Neuron (in vitro differentiated cells): ENCODE measurements around the gene SIGLEC14.

Experiments
- H2AFZ ChIP-seq: one replicate; pipeline ENCODE4 v1.6.1; 2013; ENCODE audit warnings: low read depth, mild to moderate bottlenecking, inconsistent platforms, low read length, moderate library complexity
- H3K27me3 ChIP-seq: one replicate; pipeline ENCODE4 v1.6.1; 2013; ENCODE audit warnings: low read length; ENCODE audit not compliant: insufficient read depth
- H3K36me3 ChIP-seq: one replicate; pipeline ENCODE4 v1.6.1; 2013; ENCODE audit warnings: low read length; ENCODE audit not compliant: insufficient read depth
- H3K4me1 ChIP-seq: one replicate; pipeline ENCODE4 v1.6.1; 2013; ENCODE audit warnings: low read length; ENCODE audit not compliant: insufficient read depth
- H3K4me3 ChIP-seq: 2 replicates; pipeline ENCODE4 v1.5.1; 2013; ENCODE audit warnings: mild to moderate bottlenecking, low read length, moderate library complexity
- H3K9me3 ChIP-seq: one replicate; pipeline ENCODE4 v1.6.1; 2013; ENCODE audit warnings: low read length

Gene SIGLEC14

GRCh38 chr19:51595190-51596175, 51.1 kb downstream of the SIGLEC14 start:
- Histone ChIP-seq H2AFZ (peak overlapping the region; percentile 97), H3K9me3 (peaks cover 2% of the 10 kb centered on the region), H3K36me3 (no peaks in the 10 kb centered on the region), H3K4me3 (peak overlapping the region; percentile 69), H3K4me1 (peaks cover 13% of the 10 kb centered on the region), H3K27me3 (no peaks in the 10 kb centered on the region)

GRCh38 chr19:51594774-51595109, 51.9 kb downstream of the SIGLEC14 start:
- Histone ChIP-seq H2AFZ (peak overlapping the region; percentile 97), H3K4me1 (peaks cover 13% of the 10 kb centered on the region), H3K27me3 (no peaks in the 10 kb centered on the region), H3K9me3 (peaks cover 2% of the 10 kb centered on the region), H3K4me3 (peak overlapping the region; percentile 69), H3K36me3 (no peaks in the 10 kb centered on the region)

GRCh38 chr19:51593969-51594773, 52.5 kb downstream of the SIGLEC14 start:
- H3K27me3 ChIP-seq: no peaks in the 10 kb centered on the region
- H2AFZ ChIP-seq: peak overlapping the region; percentile 97
- H3K4me1 ChIP-seq: peaks cover 13% of the 10 kb centered on the region

GRCh38 chr19:51593138-51593890, 53.3 kb downstream of the SIGLEC14 start:
- Histone ChIP-seq H3K4me3 (peak overlapping the region; percentile 69), H3K4me1 (peaks cover 13% of the 10 kb centered on the region), H3K27me3 (no peaks in the 10 kb centered on the region), H3K36me3 (peaks cover 4% of the 10 kb centered on the region), H3K9me3 (peaks cover 1% of the 10 kb centered on the region), H2AFZ (peak overlapping the region; percentile 57)

More at GRCh38 chr19:51593969-51594773, 52.5 kb downstream of the SIGLEC14 start:
- Histone ChIP-seq H3K4me3 (peak overlapping the region; percentile 69), H3K9me3 (peaks cover 2% of the 10 kb centered on the region), H3K36me3 (no peaks in the 10 kb centered on the region)
